CMK (cell line): Measurements from ENCODE around the gene SLC27A4.
"Not testable (repeated sequence)": the region's sequence is repeated elsewhere in the genome, so short reads cannot be mapped to it uniquely, and the experiment has no call there.

Experiments
- DNase-seq: peaks from one replicate; pipeline ENCODE4 v3.0.0-alpha.2; 2010; ENCODE audit warnings: low read depth

SLC27A4 gene

GRCh38 chr9:128324401-128324800 is 15.9 kb upstream of the SLC27A4 start:
- DNase-seq: no peak

GRCh38 chr9:128325629-128326028 is 14.7 kb upstream of the SLC27A4 start:
- DNase-seq: no peak

- DNase-seq: no peak
Measured at GRCh38 chr9:128333451-128333869, 6.9 kb upstream of the SLC27A4 start.

- no peak for DNase-seq
Measured at GRCh38 chr9:128335161-128335560, 5.2 kb upstream of the SLC27A4 start.

GRCh38 chr9:128335914-128336313 is 4.4 kb upstream of the SLC27A4 start:
- no peak for DNase-seq

- no peak for DNase-seq
Measured at GRCh38 chr9:128337936-128338335, 2.4 kb upstream of the SLC27A4 start.

GRCh38 chr9:128338852-128339614 is 1.3 kb upstream of the SLC27A4 start:
- DNase-seq: not testable (repeated sequence)

- DNase-seq: no peak
Measured at GRCh38 chr9:128340691-128341434, 536 bp downstream of the SLC27A4 start.

GRCh38 chr9:128341435-128341849 is 1.1 kb downstream of the SLC27A4 start:
- DNase-seq: no peak

- no peak for DNase-seq
Measured at GRCh38 chr9:128342971-128343680, 2.8 kb downstream of the SLC27A4 start.

GRCh38 chr9:128343855-128344254 is 3.5 kb downstream of the SLC27A4 start:
- DNase-seq: no peak

- no peak for DNase-seq
Measured at GRCh38 chr9:128344931-128345605, 4.7 kb downstream of the SLC27A4 start.

- DNase-seq: no peak
Measured at GRCh38 chr9:128349125-128349524, 8.8 kb downstream of the SLC27A4 start.

GRCh38 chr9:128349772-128350171 is 9.4 kb downstream of the SLC27A4 start:
- DNase-seq: no peak

GRCh38 chr9:128355451-128355850 is 15.1 kb downstream of the SLC27A4 start:
- no peak for DNase-seq

- DNase-seq: no peak
Measured at GRCh38 chr9:128358090-128358489, 17.8 kb downstream of the SLC27A4 start.

- no peak for DNase-seq
Measured at GRCh38 chr9:128358861-128359260, 18.5 kb downstream of the SLC27A4 start.

- DNase-seq: no peak
Measured at GRCh38 chr9:128360826-128361225, 20.5 kb downstream of the SLC27A4 start.

GRCh38 chr9:128361296-128361985 is 21.1 kb downstream of the SLC27A4 start:
- DNase-seq: no peak

GRCh38 chr9:128361986-128362646 is 21.8 kb downstream of the SLC27A4 start:
- no peak for DNase-seq

- no peak for DNase-seq
Measured at GRCh38 chr9:128362774-128363173, 22.4 kb downstream of the SLC27A4 start.
